ENCODE measurements around the gene VEGFC. TPM values are rescaled to one million over a fixed set of nuclear protein-coding genes. Genes with fewer than 3 reads are reported as not detected.

Gene VEGFC
- total RNA-seq, 1 donor from 2014 or later = 20.3 TPM

DNA sequence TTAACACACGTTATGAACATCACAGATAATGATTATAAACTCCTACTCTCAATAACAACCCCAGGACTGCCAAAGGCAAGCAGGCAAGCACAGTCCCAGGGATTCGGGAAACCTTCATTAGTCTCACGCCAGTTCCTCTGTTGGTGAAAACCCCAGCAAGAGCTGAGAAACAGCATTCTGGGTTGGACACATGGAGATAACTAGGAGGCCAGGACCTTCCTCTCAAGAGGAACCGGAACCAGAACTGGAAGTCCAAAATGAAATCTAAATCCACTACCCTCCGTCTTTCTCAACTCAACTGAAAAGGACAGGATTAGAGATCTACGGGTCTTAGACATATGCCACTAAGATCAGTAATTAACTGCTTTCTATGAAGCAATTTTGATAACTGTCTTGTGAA lies 3.8 kb downstream of the VEGFC start:
- H3K4me2 ChIP-seq (ENCODE audit: low read length) = peak overlapping the region; percentile 84
- no peaks in the 10 kb centered on the region for H3K27me3 Mint-ChIP-seq (ENCODE audit: low read depth, unreplicated experiment)
- peaks cover 9% of the 10 kb centered on the region for H3K4me1 Mint-ChIP-seq (ENCODE audit: low read depth, unreplicated experiment)

DNA sequence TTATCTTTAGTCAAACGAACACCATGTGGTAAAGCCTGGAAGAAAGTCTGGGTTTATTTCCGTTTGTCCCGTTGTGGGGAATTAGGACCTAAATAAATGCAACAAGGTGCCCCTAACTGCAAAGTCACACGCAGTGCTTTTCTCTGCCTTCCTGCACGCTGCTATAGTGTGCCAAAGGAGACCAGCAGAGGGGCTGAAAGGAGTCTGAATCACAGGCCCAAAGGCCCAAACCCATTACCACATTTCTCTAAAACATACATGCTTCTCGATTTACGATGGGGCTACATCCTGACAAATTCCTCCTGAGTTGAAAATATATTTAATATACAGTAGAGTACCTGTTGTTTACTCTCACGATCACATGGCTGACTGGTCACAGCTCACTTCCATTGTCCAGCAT lies 4.5 kb downstream of the VEGFC start:
- no peak overlapping the region for H3K4me3 ChIP-seq (ENCODE audit: insufficient read depth, low read depth, low read length)
- peak; percentile 73 for FAIRE-seq
- no peak overlapping the region for H3K27ac ChIP-seq (ENCODE audit: low read depth, low read length)
- no peak overlapping the region for H2AFZ ChIP-seq (ENCODE audit: low read depth, low read length)
- H3K4me1 ChIP-seq (ENCODE audit: insufficient read depth, low read length) = peaks cover 6% of the 10 kb centered on the region
- H3K9me3 ChIP-seq (ENCODE audit: insufficient read depth, low read depth, low read length) = no peaks in the 10 kb centered on the region
- peak overlapping the region; percentile 12 for H3K9ac ChIP-seq (ENCODE audit: low read length)
- Mint-ChIP-seq H3K4me1 (ENCODE audit: low read depth, unreplicated experiment) (peaks cover 9% of the 10 kb centered on the region), H3K27ac (ENCODE audit: unreplicated experiment) (no peak overlapping the region), H3K4me3 (ENCODE audit: unreplicated experiment) (no peak overlapping the region), H3K9me3 (ENCODE audit: unreplicated experiment) (no peaks in the 10 kb centered on the region), H3K36me3 (ENCODE audit: low read depth, unreplicated experiment) (no peaks in the 10 kb centered on the region), H3K27me3 (ENCODE audit: low read depth, unreplicated experiment) (no peaks in the 10 kb centered on the region)
- no peaks in the 10 kb centered on the region for H3K27me3 ChIP-seq (ENCODE audit: insufficient read depth, low read length)
- H4K20me1 ChIP-seq (ENCODE audit: insufficient read depth, low read length) = peaks cover 12% of the 10 kb centered on the region
- peak overlapping the region; percentile 84 for H3K4me2 ChIP-seq (ENCODE audit: low read length)
- H3K36me3 ChIP-seq (ENCODE audit: insufficient read depth, low read length) = no peaks in the 10 kb centered on the region
- no peak for TF ChIP-seq EZH2 (IDR thresholded peaks at IDR 0.05; ENCODE audit: insufficient read depth, low read length)
- TF ChIP-seq, protein P1, sequence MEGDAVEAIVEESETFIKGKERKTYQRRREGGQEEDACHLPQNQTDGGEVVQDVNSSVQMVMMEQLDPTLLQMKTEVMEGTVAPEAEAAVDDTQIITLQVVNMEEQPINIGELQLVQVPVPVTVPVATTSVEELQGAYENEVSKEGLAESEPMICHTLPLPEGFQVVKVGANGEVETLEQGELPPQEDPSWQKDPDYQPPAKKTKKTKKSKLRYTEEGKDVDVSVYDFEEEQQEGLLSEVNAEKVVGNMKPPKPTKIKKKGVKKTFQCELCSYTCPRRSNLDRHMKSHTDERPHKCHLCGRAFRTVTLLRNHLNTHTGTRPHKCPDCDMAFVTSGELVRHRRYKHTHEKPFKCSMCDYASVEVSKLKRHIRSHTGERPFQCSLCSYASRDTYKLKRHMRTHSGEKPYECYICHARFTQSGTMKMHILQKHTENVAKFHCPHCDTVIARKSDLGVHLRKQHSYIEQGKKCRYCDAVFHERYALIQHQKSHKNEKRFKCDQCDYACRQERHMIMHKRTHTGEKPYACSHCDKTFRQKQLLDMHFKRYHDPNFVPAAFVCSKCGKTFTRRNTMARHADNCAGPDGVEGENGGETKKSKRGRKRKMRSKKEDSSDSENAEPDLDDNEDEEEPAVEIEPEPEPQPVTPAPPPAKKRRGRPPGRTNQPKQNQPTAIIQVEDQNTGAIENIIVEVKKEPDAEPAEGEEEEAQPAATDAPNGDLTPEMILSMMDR (IDR thresholded peaks at IDR 0.05; ENCODE audit: insufficient read depth, low read depth, low read length) = no peak
- no peak for DNase-seq (ENCODE audit: low read depth)
- H3K79me2 ChIP-seq (ENCODE audit: insufficient read depth, low read length) = peaks cover 88% of the 10 kb centered on the region

More for the DNA sequence above, 3.8 kb downstream of the VEGFC start:
- H3K9ac ChIP-seq (ENCODE audit: low read length) = no peak overlapping the region
- no peak for DNase-seq (ENCODE audit: low read depth)
- Mint-ChIP-seq H3K4me3 (ENCODE audit: unreplicated experiment) (peak overlapping the region; percentile 82), H3K36me3 (ENCODE audit: low read depth, unreplicated experiment) (no peaks in the 10 kb centered on the region), H3K27ac (ENCODE audit: unreplicated experiment) (no peak overlapping the region), H3K9me3 (ENCODE audit: unreplicated experiment) (no peaks in the 10 kb centered on the region)
- no peak for FAIRE-seq
- peaks cover 12% of the 10 kb centered on the region for H4K20me1 ChIP-seq (ENCODE audit: insufficient read depth, low read length)
- H3K27me3 ChIP-seq (ENCODE audit: insufficient read depth, low read length) = no peaks in the 10 kb centered on the region
- no peaks in the 10 kb centered on the region for H3K9me3 ChIP-seq (ENCODE audit: insufficient read depth, low read depth, low read length)
- peaks cover 13% of the 10 kb centered on the region for H3K4me1 ChIP-seq (ENCODE audit: insufficient read depth, low read length)
- peaks cover 80% of the 10 kb centered on the region for H3K79me2 ChIP-seq (ENCODE audit: insufficient read depth, low read length)
- no peaks in the 10 kb centered on the region for H3K36me3 ChIP-seq (ENCODE audit: insufficient read depth, low read length)
- no peak overlapping the region for H3K27ac ChIP-seq (ENCODE audit: low read depth, low read length)
- no peak for TF ChIP-seq EZH2 (IDR thresholded peaks at IDR 0.05; ENCODE audit: insufficient read depth, low read length)
- H3K4me3 ChIP-seq (ENCODE audit: insufficient read depth, low read depth, low read length) = no peak overlapping the region
- H2AFZ ChIP-seq (ENCODE audit: low read depth, low read length) = no peak overlapping the region

DNA sequence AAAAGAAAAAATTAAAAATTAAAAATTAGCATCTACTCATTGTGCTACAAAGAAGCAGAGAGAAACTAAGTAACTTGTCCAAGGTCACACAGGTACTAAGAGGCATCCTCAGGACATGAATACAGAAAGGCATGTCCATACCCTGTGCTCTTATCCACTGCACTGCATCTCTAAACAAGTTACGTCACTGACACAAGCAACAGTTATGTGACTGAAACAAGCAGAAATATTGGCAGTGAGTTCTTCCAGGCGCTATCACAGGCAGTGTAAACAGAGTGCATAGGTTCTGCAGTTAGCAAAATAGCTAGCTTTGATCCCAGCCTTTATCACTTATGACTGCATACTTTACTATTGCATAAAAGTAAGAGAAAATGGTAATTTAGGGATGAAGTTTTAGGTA lies 7.9 kb downstream of the VEGFC start:
- H3K4me1 ChIP-seq (ENCODE audit: insufficient read depth, low read length) = peaks cover 23% of the 10 kb centered on the region
- no peak overlapping the region for H3K4me3 Mint-ChIP-seq (ENCODE audit: unreplicated experiment)
- no peak for TF ChIP-seq EZH2 (IDR thresholded peaks at IDR 0.05; ENCODE audit: insufficient read depth, low read length)
- TF ChIP-seq, protein P1 (IDR thresholded peaks at IDR 0.05; ENCODE audit: insufficient read depth, low read depth, low read length) = no peak
- H3K9me3 Mint-ChIP-seq (ENCODE audit: unreplicated experiment) = no peaks in the 10 kb centered on the region
- H3K27me3 Mint-ChIP-seq (ENCODE audit: low read depth, unreplicated experiment) = no peaks in the 10 kb centered on the region
- no peak overlapping the region for H2AFZ ChIP-seq (ENCODE audit: low read depth, low read length)
- H3K79me2 ChIP-seq (ENCODE audit: insufficient read depth, low read length) = peaks cover 100% of the 10 kb centered on the region
- no peak overlapping the region for H3K27ac Mint-ChIP-seq (ENCODE audit: unreplicated experiment)
- no peaks in the 10 kb centered on the region for H3K36me3 ChIP-seq (ENCODE audit: insufficient read depth, low read length)
- no peak overlapping the region for H3K9ac ChIP-seq (ENCODE audit: low read length)
- H3K36me3 Mint-ChIP-seq (ENCODE audit: low read depth, unreplicated experiment) = no peaks in the 10 kb centered on the region
- no peak overlapping the region for H3K4me3 ChIP-seq (ENCODE audit: insufficient read depth, low read depth, low read length)
- peaks cover 21% of the 10 kb centered on the region for H3K4me1 Mint-ChIP-seq (ENCODE audit: low read depth, unreplicated experiment)
- H3K27ac ChIP-seq (ENCODE audit: low read depth, low read length) = no peak overlapping the region
- H3K9me3 ChIP-seq (ENCODE audit: insufficient read depth, low read depth, low read length) = no peaks in the 10 kb centered on the region
- peaks cover 12% of the 10 kb centered on the region for H4K20me1 ChIP-seq (ENCODE audit: insufficient read depth, low read length)
- H3K4me2 ChIP-seq (ENCODE audit: low read length) = no peak overlapping the region
- no peak for FAIRE-seq
- no peaks in the 10 kb centered on the region for H3K27me3 ChIP-seq (ENCODE audit: insufficient read depth, low read length)
- no peak for DNase-seq (ENCODE audit: low read depth)
